C4-2B (cell line): ENCODE data around the gene RAD17.

ENCODE experiments used
- CTCF ChIP-seq: fragments of 450-650 bp; conservative IDR thresholded peaks from 2 replicates; pipeline ENCODE4 v1.5.1; 2017; ENCODE audit warnings: mild to moderate bottlenecking
- ZFX ChIP-seq: fragments of 450-650 bp; IDR thresholded peaks from 2 replicates; pipeline ENCODE4 v1.6.1; 2017

- no peak for TF ChIP-seq CTCF
- TF ChIP-seq ZFX: no peak
Observed at GRCh38 chr5:69432412-69433206, 63.0 kb downstream of the RAD17 start.
